EL (cell line): ENCODE data around the gene NFATC4.
A peak's percentile ranks its signal among the peaks of the same experiment; 100 is the strongest.
"Not testable (repeated sequence)": the region's sequence is repeated elsewhere in the genome, so short reads cannot be mapped to it uniquely, and the experiment has no call there.

ENCODE experiments used
- DNase-seq: peaks from one replicate; pipeline ENCODE4 v3.0.0-alpha.2; 2016

Gene NFATC4

DNA sequence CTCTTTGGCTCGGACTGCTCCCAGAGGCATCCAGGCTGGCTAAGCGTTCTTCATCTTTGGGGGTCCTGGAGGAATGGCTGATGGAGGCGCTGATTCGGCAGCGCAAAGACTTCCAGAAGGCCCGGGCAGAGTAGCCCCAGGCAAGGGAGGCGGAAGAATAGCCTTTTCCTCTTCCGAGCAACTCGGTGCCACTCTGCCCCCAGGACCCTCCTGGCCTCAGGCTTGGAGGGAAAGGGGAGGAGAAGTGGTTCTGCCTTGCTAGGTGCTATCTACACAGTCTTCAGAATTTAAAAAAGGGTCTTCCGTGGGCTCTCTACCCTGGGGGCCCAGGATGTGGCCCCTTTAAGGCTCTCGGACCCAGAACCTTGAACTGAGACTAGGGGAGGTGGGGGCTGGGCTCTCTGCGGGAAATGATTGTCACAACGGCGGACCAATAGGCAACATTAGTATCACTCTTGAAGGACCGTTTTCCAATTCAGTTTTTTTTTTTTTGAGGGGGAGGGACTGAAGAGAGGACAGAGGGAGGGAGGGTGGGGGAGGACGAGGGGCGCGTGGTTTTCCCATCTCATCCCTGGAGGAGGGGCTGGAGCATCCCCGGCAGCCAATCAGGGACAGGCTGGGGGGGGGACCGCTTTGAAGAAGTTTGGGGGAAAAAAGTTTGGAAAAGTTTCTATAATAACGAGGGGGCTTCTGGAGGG, at the start of gene NFATC4:
NFATC4 (plus strand) TSS at position 671 of the 698 bp plus-strand sequence. CDS start 157 bp downstream, outside the sequence.
- DNase-seq = peak; percentile 97

DNA sequence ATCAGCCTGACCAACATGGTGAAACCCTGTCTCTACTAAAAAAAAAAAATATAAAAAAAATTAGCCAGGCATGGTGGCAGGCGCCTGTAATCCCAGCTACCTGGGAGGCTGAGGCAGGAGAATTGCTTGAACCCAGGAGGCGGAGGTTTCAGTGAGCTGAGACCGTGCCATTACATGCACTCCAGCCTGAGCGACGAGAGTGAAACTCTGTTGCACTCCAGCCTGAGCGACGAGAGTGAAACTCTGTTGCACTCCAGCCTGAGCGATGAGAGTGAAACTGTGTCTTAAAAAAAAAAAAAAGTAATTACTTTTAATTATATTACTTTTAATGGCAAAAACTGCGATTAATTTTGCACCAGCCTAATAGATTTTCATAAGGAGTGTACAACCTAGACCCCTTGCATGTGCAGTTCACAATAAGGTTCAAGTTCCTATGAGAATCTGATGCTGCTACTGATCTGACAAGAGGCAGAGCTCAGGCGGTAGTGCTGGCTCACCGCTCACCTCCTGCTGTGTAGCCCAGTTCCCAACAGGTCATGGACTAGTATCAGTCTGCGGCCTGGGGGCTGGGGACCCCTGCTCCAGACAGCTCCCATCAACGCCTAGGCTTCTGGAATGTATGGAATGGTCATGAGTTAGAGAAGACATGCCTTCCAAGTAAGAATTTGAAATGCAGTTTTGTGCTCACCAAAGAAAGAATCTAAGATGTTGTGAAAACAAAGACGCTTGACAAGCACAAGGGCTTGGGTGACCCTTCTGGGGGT, 46.6 kb upstream of the NFATC4 start:
- no peak for DNase-seq

DNA sequence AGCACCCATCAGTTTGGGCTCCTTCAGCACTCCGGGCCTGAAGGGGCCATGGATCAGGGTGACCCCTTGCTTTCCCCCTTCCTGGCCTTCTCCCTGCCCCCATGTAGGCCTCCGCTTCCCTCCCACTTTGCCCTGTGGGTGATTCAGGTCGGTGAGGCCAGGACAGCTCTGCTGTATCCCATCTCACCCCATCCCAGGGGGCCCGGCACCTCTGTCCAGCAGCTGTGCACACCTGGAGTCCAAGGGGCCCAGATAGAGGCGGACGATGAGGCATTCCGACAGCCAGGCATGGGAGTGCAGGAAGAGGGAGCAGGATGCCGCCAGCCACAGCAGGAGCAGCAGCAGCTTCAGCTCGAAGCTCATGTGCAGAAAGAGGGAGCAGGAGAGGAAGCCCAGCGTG, 45.3 kb upstream of the NFATC4 start:
- no peak for DNase-seq

DNA sequence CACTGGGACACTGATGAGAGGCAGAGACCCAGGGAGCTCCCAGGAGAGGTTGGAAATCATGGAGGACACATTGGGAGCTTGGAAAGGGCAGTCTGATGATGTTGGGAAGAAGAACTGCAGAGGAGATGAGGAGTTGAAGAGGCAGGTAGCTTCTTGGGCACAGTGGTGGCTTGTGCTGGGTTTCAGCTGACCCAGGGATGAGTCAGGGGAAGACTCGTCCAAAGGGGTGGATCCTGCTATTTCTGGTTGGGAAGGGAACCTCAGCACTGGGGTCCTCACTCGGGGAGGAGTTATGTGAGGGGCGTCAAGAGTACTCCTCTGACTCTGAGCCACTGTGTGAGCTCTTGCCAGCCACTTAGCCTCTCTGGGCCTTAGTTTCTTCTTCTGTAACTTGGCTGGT, 44.6 kb upstream of the NFATC4 start:
- DNase-seq = no peak

DNA sequence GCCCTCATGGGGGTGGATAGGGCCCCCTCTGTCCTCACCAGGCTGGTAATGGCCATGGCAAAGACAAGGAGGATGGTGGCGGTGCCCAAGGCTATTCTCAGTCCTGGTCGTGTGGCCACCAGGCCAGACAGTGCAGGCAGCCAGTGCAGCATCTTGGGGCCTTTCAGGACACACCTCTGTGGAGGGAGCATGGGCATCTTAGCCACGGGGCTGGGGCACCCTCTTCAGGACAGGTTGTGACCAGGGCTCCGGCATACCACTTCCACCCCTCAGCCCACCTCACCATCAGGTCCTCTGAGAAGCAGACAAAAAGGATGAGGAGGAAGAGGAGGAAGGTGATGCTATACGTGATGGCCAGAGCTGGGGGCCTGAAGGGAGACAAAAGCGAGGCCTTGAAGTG, 44.0 kb upstream of the NFATC4 start:
- DNase-seq = no peak

DNA sequence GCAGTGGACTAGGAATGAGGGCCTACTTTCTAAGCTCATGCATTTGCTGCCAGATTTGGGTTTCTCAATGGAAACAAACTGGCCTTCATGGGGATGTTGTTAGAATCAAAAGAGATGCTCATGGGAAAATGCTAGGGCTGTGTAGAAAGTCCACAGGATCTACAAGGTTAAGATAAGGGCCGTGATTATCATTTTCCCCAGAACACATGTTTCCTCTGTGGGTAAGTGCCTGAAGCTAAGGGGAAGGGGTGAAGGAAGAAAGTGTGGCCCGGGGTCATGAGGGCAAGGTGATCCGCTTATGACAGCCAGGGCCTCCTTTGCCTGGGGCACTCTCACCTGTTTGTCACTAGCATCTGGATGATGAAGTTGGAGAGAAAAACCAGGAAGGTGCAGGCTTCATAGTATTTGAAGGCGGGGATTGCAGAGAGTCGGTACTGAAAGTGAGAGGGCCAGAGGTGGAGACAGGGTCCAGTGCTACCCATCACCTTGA, 42.9 kb upstream of the NFATC4 start:
- no peak for DNase-seq

DNA sequence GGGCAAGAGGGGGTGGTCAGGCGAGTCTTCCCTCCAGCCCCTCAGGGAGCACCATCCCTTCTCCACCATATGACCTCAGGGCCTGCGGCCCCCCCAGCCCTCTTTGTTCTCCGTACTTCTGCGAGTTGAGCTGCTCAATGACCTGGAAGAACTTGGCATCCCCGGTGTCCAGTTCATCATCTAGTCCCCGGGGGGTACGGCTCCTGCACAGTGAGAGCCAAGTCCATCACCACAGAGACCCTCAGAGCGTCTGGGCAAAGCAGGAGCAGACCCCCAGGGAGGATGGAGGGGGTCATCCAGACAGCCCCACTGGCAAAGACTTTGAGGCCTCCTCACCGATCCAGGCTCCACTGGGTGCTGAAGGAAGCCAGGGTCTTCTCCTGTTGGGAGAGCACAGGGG, 42.0 kb upstream of the NFATC4 start:
- no peak for DNase-seq

DNA sequence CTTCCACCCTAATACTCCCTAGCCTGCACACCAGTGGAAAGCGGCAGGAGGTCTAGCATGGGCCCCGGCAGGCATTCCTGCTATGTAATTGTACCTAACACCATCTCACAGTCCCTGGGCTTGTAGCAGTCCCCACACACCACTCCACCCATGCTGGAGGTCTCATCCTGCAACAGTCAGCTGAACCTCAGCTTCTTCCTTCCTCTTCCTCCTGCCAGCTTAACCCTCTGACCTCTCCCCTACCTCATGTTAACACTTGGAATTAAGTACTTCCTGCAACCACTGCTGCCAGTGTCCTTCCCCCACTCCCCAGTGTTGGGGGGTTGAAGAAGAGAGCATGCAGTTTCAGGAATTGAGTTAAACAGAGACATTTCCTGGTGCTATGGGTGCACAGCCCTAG, 40.7 kb upstream of the NFATC4 start:
- no peak for DNase-seq

DNA sequence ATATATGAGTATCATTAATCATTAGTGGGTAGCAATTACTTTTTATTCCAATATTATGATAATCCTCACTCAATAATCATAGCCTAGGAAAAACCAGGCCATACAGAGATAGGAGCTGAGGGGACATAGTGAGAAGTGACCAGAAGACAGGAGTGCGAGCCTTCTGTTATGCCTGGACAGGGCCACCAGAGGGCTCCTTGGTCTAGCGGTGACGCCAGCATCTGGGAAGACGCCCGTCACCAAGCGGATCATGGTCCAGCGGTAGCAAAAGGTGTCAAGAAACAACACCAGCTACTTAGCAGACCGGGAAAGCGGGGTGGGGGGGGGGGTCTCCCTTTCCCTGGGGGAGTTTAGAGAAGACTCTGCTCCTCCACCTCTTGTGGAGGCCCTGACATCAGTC, 40.1 kb upstream of the NFATC4 start:
- not testable (repeated sequence) for DNase-seq

DNA sequence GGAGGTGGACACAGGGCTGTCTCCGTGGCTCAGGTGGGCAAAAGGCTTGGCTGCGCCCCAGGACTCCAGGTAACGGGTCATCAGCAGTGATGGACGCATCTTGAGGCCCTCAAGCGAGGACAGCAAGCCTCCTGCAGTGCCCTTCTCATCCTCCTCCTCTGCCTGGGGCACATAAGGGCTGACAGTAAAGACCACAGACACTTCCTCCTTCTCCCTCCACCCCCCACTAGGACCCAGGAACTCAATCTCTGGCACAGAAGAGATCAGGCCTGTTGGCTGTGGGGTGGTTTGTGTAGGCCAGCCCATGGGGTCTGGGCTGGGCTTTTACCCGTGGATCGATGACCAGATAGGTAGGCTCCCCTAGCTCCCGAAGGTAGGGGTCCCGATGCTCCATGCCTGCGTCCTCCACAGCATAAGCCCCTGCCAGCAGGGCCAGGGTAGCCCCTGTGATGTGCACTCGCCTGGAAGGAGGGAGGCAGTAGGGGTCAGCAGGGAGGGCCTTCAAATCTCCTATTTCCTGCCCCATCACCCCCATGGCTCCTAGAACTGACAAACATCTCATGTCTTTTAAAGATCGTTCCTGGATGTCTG, 38.8 kb upstream of the NFATC4 start:
- no peak for DNase-seq

DNA sequence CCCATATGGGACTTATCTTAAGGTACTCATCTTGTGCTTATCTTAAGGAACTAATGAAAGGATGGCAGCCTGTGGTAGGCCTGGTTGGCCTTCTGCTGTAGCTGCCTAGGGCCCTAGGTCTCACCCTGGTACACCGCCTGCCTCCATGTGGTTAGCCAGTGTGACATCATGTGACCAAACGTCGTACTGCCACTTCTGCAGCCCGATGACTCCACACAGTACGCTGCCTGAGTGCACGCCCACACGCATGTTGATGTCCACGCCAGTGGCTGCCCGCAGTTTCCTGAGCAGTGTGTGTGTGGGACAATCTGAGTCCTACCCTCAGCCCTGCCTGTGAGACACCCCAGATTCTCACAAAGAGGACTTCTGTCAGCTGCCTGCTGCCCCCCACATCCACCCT, 38.2 kb upstream of the NFATC4 start:
- no peak for DNase-seq

DNA sequence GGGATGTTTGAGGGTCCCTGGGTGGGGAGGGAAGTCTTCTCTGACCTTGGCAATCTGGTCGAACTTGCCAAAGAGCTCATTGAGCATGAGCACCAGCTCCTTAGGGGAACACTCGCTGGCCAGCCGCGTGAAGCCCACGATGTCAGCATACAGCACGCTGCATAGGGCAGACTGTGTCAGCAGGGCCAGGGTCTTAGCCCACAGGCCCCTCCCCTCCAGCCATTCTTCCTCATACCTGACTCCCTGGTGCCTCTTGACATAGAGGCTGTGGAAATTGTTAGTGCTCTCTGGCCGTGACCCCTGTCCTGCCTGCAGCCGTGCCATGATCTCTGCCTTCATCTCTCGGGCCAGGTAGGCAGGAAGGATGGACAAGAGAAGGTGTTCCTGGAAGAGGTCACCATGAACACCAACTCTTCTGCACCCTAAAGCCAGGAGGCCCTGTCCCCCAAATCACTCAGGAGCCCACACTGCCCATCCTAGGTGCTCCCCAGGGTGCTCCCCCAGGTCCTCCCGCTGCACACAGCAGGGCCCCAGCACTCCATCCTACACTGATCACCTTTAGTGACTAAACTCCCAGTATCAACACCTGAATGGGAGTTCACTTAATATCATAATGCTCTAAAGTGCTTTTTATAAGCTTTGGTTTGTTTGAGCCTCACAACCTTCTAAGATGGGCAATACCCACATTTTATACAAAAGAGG, 36.9 kb upstream of the NFATC4 start:
- no peak for DNase-seq

DNA sequence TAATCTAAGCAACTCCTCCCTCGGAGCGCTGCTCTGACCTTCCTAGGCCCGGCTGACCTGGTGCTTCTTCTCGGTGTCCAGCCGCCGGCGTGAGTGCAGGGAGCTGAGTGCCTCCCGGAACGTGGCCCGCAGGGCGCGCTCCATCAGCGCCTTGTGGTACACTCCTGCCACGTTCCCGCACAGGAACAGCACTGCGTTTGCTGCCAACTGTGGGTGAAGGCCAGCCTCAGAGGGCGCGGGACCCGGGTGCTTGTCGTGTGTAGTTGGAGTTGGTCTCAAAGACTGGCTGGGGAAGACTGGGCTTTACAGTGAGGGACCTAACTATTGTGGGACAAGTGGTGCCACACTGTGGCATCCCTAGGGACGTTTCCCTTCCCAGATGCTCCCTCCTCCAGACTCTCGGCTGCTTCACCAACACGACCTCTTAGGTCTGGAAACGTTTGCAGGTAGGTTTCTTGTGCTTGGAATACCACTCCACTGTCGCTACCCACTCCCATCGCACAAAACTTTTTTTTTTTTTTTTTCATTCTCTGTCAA, 36.2 kb upstream of the NFATC4 start:
- no peak for DNase-seq

DNA sequence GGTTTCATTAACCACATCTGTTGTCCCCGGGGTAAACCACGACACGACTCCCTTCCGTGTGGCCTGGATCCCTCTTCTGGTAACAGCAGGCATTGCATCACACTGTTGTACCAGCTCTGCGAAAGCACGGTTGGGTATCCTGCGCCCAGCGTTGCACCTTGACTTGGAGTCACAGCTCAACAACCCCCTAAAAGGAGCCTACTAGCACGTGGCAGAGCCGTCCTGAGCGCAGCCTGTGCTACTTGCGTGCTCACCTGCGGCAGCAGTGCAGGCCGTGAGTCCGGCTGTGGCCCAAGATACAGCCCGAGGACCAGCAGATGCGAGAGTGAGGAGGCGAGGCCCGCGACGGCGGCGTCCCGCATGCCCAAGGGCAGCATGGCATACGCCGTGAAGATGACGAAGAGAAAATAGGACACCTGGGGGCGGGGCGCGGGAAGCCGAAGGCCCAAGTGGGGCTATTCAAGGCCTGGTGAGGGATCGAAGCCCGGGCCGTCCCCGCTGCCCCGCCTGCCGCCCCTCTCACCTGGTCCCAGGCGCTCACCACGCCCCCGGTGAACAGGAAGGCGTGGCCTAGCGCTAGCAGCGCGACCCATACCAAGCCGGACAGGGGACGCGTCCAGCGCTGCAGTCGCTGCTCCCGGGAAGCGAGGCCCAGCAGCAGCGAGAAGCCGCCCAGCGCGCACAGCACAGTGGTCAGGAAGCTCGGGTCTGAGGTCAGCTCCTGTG, 35.6 kb upstream of the NFATC4 start:
- peak; percentile 63 for DNase-seq

DNA sequence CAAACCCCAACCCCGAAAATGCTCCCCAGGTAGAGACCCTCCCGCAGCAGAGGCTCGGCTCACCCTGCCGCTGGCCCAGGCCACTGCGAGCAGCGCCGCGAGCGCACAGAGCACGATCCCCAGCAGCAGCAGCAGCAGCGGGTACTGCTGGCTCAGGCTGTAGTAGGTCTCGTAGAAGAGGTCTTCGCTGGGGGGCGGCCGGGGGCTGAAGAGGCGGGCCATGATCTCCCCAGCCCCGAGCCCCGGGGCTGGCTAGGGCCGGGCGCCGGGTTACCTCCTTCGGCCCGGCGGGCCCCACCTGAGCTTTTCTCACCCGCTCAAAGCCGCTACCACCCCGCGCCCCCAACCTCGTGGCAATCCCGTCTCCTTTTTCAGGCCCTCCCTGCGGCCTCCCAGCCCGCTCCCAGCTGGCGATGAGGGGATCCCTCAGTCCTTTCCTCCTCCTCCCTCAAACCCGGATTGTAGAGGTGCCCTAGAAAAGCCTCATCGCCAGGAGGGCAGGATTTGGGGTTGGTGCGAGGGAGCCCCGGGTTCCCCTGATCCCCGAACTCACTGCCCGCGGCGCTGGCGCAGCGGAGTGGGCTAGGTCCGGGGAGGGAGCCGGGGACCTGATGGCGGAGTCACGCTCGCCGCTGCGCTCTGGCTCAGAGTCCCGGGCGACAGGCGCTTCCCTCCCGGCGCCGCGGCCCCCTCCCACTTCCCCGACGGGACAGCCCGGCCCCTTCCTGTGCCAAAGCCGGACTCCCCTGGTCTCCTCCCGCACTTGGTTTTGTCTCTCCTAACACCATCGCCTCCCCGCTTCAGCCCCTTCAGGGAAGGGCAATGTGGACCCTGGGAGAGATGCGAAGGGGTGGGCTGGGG, 33.3 kb upstream of the NFATC4 start, which contains the start of gene ADCY4:
ADCY4 (minus strand) TSS at position 641 of the 861 bp plus-strand sequence; CDS start at position 222, 419 bp downstream.
- peak; percentile 25 for DNase-seq

DNA sequence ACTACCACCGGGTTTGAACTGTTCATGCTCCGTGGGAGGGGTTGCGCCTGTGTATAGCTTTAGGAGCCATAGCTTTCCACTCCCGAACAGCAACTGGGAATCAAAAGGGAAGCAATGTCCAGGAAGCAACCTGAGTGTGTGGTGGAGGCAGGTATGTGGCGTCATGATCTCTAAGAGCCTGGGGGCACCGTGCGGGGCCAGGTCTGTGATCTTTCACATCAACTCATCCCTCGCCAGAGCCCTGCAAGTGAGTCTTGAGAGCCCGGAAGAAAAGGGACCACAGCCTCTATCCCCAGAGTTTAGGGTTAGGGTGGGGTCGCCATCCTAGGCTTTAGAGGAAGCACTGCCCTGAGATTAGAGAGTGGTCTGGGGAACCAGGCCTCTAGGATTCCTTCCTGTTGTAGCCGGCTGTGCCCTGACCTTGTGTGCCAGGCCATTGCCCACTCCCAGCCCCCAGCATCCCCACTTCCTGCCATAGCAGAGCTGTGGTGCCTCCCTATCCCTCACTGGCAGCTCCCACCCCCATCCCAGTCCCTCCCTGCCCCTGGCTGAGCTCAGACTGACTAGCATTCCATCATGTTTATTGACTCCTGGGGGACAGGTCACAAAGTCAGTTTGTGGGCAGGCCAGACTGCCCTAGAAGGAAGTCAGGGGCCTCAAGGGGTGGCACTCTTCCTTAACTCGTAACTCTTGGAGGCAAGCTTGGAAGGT, 32.4 kb upstream of the NFATC4 start:
- peak; percentile 49 for DNase-seq

DNA sequence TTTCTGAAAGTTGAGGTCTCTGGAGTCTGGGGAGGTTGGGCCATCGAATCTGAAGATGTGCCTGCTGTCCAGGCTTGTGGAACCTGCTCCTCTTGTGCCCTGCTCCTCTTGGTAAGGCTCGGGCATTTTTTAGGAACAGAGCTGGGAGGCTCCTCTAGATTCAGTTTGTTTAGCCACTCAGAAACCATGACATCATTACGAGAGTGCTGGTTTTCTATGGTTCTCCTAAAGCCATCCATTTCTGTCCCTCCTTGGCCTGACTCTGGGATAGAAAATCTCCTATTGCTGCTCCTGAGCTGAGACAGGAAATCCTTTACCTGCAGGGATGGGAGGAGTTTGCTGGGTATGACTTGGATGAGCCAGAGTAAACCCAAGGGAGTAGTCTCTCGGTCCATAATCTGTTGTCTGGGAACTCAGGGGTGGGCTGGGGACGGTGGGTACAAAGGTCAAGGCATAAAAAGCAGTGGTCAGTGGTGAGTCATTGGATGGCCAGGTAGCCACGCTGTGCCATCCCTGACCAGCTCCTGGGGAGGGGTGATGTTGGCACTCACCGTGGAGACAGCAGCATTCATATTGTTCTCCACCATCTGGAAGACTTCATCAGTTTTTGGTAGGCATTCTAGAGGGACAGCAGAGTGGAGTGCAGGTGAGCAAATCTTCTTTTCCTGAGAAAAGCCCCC, 30.7 kb upstream of the NFATC4 start:
- DNase-seq = no peak

DNA sequence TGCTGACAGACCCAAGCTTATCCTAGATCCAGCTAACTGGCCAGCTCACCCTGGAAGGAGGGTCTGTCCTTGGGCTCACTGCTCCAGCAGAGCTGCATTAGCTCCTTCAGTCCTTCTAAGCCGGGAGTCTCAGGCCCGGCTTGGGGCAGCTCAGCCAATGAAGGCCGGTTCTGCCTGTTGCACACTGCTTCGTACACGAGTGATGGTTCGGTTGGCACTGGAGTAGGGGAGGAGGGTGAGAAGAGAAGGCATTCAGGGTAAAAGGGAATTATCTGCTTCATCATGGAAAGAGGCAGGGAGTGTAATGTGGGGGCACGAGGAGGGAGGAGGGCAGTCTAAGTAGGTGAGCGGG, 30.2 kb upstream of the NFATC4 start:
- no peak for DNase-seq

DNA sequence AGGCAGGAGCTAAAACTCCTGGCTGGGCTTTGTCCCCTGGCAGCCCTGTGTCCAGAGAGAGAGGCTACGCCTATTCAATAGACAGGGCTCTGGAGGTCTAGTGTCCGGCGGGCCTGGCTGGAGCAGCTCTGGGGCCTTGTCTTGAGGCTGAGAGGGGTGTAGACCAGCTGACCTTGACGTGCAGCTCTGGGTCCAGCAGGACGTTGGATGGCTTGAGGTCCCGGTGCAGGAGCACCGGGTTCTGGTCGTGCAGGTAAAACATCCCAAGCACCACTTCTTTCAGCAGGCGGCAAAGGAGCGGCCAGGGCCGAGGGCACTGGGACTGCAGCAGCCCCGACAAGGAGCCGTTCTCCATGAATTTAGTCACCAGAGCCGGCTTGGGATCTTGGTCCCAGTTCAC, 29.1 kb upstream of the NFATC4 start:
- no peak for DNase-seq
